Stimulated activated naive CD8-positive, alpha-beta T cell treated with anti-CD3 and anti-CD28 coated beads, Interleukin-15, Interleukin-2, amounts not matched to agents 100 ng/mL and 50 ng/mL, for 24 hours (primary cell): ENCODE results near the gene SRCAP.
"Not testable (repeated sequence)": the region's sequence is repeated elsewhere in the genome, so short reads cannot be mapped to it uniquely, and the experiment has no call there.

ENCODE experiments used
- H3K27ac Mint-ChIP-seq: one replicate; pipeline ENCODE4 v1.8.0; 2021; ENCODE audit warnings: mild to moderate bottlenecking, mixed read lengths
- H3K27me3 Mint-ChIP-seq: one replicate; pipeline ENCODE4 v1.8.0; 2021; ENCODE audit warnings: mixed read lengths
- H3K36me3 Mint-ChIP-seq: one replicate; pipeline ENCODE4 v1.8.0; 2021; ENCODE audit warnings: low read depth, mixed read lengths
- H3K4me1 Mint-ChIP-seq: one replicate; pipeline ENCODE4 v1.8.0; 2021; ENCODE audit warnings: low read depth, mixed read lengths
- H3K4me3 Mint-ChIP-seq: one replicate; pipeline ENCODE4 v1.8.0; 2021; ENCODE audit warnings: mild to moderate bottlenecking, mixed read lengths
- H3K9me3 Mint-ChIP-seq: one replicate; pipeline ENCODE4 v1.8.0; 2021; ENCODE audit warnings: mixed read lengths

Gene SRCAP

GRCh38 chr16:30703071-30703470 lies 4.1 kb downstream of the SRCAP start:
- Mint-ChIP-seq H3K36me3 (peaks cover 66% of the 10 kb centered on the region), H3K4me1 (peaks cover 17% of the 10 kb centered on the region)
- H3K4me3 Mint-ChIP-seq, H3K27me3 Mint-ChIP-seq, H3K27ac Mint-ChIP-seq, H3K9me3 Mint-ChIP-seq: not testable (repeated sequence)

GRCh38 chr16:30703971-30704370 lies 5.0 kb downstream of the SRCAP start:
- Mint-ChIP-seq H3K4me3 (no peak overlapping the region), H3K4me1 (peaks cover 17% of the 10 kb centered on the region), H3K36me3 (peaks cover 71% of the 10 kb centered on the region), H3K9me3 (no peaks in the 10 kb centered on the region), H3K27me3 (no peaks in the 10 kb centered on the region), H3K27ac (no peak overlapping the region)

- Mint-ChIP-seq H3K27me3 (no peaks in the 10 kb centered on the region), H3K36me3 (peaks cover 73% of the 10 kb centered on the region), H3K27ac (no peak overlapping the region), H3K9me3 (no peaks in the 10 kb centered on the region), H3K4me1 (peaks cover 3% of the 10 kb centered on the region), H3K4me3 (no peak overlapping the region)
Observed at GRCh38 chr16:30706046-30706445, 7.1 kb downstream of the SRCAP start.

- Mint-ChIP-seq H3K4me3 (no peak overlapping the region), H3K36me3 (peaks cover 89% of the 10 kb centered on the region), H3K9me3 (no peaks in the 10 kb centered on the region), H3K4me1 (peaks cover 22% of the 10 kb centered on the region), H3K27ac (no peak overlapping the region), H3K27me3 (no peaks in the 10 kb centered on the region)
Observed at GRCh38 chr16:30710971-30711370, 12.0 kb downstream of the SRCAP start.

- Mint-ChIP-seq H3K4me3 (no peak overlapping the region), H3K36me3 (peaks cover 89% of the 10 kb centered on the region), H3K4me1 (peaks cover 30% of the 10 kb centered on the region), H3K27ac (peak overlapping the region; percentile 32), H3K27me3 (no peaks in the 10 kb centered on the region), H3K9me3 (no peaks in the 10 kb centered on the region)
Observed at GRCh38 chr16:30711712-30712111, 12.7 kb downstream of the SRCAP start.

GRCh38 chr16:30715750-30716445 lies 16.9 kb downstream of the SRCAP start:
- Mint-ChIP-seq H3K4me3 (peak overlapping the region; percentile 58), H3K27me3 (no peaks in the 10 kb centered on the region), H3K4me1 (peaks cover 36% of the 10 kb centered on the region), H3K36me3 (peaks cover 73% of the 10 kb centered on the region), H3K27ac (peak overlapping the region; percentile 89), H3K9me3 (no peaks in the 10 kb centered on the region)

- H3K27me3 Mint-ChIP-seq: no peaks in the 10 kb centered on the region
- H3K36me3 Mint-ChIP-seq: peaks cover 79% of the 10 kb centered on the region
- no peak overlapping the region for H3K27ac Mint-ChIP-seq
- H3K4me3 Mint-ChIP-seq: no peak overlapping the region
- peaks cover 22% of the 10 kb centered on the region for H3K4me1 Mint-ChIP-seq
- no peaks in the 10 kb centered on the region for H3K9me3 Mint-ChIP-seq
Observed at GRCh38 chr16:30720086-30720485, 21.1 kb downstream of the SRCAP start.

GRCh38 chr16:30720694-30721093 lies 21.7 kb downstream of the SRCAP start:
- Mint-ChIP-seq H3K4me1 (peaks cover 16% of the 10 kb centered on the region), H3K27ac (no peak overlapping the region), H3K4me3 (no peak overlapping the region), H3K36me3 (peaks cover 79% of the 10 kb centered on the region), H3K9me3 (no peaks in the 10 kb centered on the region), H3K27me3 (no peaks in the 10 kb centered on the region)

- peaks cover 79% of the 10 kb centered on the region for H3K36me3 Mint-ChIP-seq
- no peak overlapping the region for H3K27ac Mint-ChIP-seq
- peaks cover 11% of the 10 kb centered on the region for H3K4me1 Mint-ChIP-seq
- no peaks in the 10 kb centered on the region for H3K9me3 Mint-ChIP-seq
- H3K4me3 Mint-ChIP-seq: no peak overlapping the region
- H3K27me3 Mint-ChIP-seq: no peaks in the 10 kb centered on the region
Observed at GRCh38 chr16:30721167-30721566, 22.2 kb downstream of the SRCAP start.

GRCh38 chr16:30721606-30722005 lies 22.6 kb downstream of the SRCAP start:
- H3K27ac Mint-ChIP-seq: peak overlapping the region; percentile 7
- H3K9me3 Mint-ChIP-seq: no peaks in the 10 kb centered on the region
- H3K27me3 Mint-ChIP-seq: no peaks in the 10 kb centered on the region
- no peak overlapping the region for H3K4me3 Mint-ChIP-seq
- H3K36me3 Mint-ChIP-seq: peaks cover 76% of the 10 kb centered on the region
- peaks cover 7% of the 10 kb centered on the region for H3K4me1 Mint-ChIP-seq

GRCh38 chr16:30722443-30722842 lies 23.5 kb downstream of the SRCAP start:
- Mint-ChIP-seq H3K9me3 (no peaks in the 10 kb centered on the region), H3K27me3 (no peaks in the 10 kb centered on the region), H3K36me3 (peaks cover 74% of the 10 kb centered on the region), H3K4me1 (peaks cover 3% of the 10 kb centered on the region), H3K4me3 (no peak overlapping the region), H3K27ac (no peak overlapping the region)

GRCh38 chr16:30722916-30723315 lies 23.9 kb downstream of the SRCAP start:
- Mint-ChIP-seq H3K36me3 (peaks cover 75% of the 10 kb centered on the region), H3K9me3 (no peaks in the 10 kb centered on the region), H3K4me3 (no peak overlapping the region), H3K27me3 (no peaks in the 10 kb centered on the region), H3K4me1 (peaks cover 3% of the 10 kb centered on the region), H3K27ac (no peak overlapping the region)

GRCh38 chr16:30723725-30724355 lies 24.9 kb downstream of the SRCAP start:
- H3K4me3 Mint-ChIP-seq: no peak overlapping the region
- H3K36me3 Mint-ChIP-seq: peaks cover 82% of the 10 kb centered on the region
- H3K27ac Mint-ChIP-seq: peak overlapping the region; percentile 69
- peaks cover 3% of the 10 kb centered on the region for H3K4me1 Mint-ChIP-seq
- H3K9me3 Mint-ChIP-seq: no peaks in the 10 kb centered on the region
- H3K27me3 Mint-ChIP-seq: no peaks in the 10 kb centered on the region

- peaks cover 85% of the 10 kb centered on the region for H3K36me3 Mint-ChIP-seq
- H3K27ac Mint-ChIP-seq: peak overlapping the region; percentile 74
- no peak overlapping the region for H3K4me3 Mint-ChIP-seq
- no peaks in the 10 kb centered on the region for H3K27me3 Mint-ChIP-seq
- peaks cover 3% of the 10 kb centered on the region for H3K4me1 Mint-ChIP-seq
- no peaks in the 10 kb centered on the region for H3K9me3 Mint-ChIP-seq
Observed at GRCh38 chr16:30724641-30725417, 25.9 kb downstream of the SRCAP start.

- H3K36me3 Mint-ChIP-seq: peaks cover 85% of the 10 kb centered on the region
- H3K27ac Mint-ChIP-seq: peak overlapping the region; percentile 74
- H3K4me3 Mint-ChIP-seq: no peak overlapping the region
- H3K4me1 Mint-ChIP-seq: peaks cover 8% of the 10 kb centered on the region
- no peaks in the 10 kb centered on the region for H3K9me3 Mint-ChIP-seq
- no peaks in the 10 kb centered on the region for H3K27me3 Mint-ChIP-seq
Observed at GRCh38 chr16:30725418-30725792, 26.4 kb downstream of the SRCAP start.
